Type B pancreatic cell (in vitro differentiated cells): Measurements from ENCODE around the gene SMIM5. TPM values are rescaled to one million over a fixed set of nuclear protein-coding genes. Genes with fewer than 3 reads are reported as not detected.
A peak's percentile ranks its signal among the peaks of the same experiment; 100 is the strongest.

Experiments used
- DNase-seq: peaks from one replicate; pipeline ENCODE4 v3.0.0; 2021; ENCODE audit warnings: mixed read lengths; ENCODE audit not compliant: unreplicated experiment; ENCODE audit errors: extremely low spot score
- H3K27ac Mint-ChIP-seq: 2 replicates; pipeline ENCODE4 v1.8.0; 2021; ENCODE audit warnings: mild to moderate bottlenecking, mixed read lengths
- H3K27me3 Mint-ChIP-seq: 2 replicates; pipeline ENCODE4 v1.8.0; 2021; ENCODE audit warnings: mixed read lengths
- H3K36me3 Mint-ChIP-seq: 2 replicates; pipeline ENCODE4 v1.8.0; 2021; ENCODE audit warnings: mixed read lengths
- H3K4me1 Mint-ChIP-seq: one replicate; pipeline ENCODE4 v1.8.0; 2021; ENCODE audit warnings: mixed read lengths; ENCODE audit not compliant: unreplicated experiment
- H3K4me3 Mint-ChIP-seq: 2 replicates; pipeline ENCODE4 v1.8.0; 2021; ENCODE audit warnings: mild to moderate bottlenecking, mixed read lengths
- H3K9me3 Mint-ChIP-seq: 2 replicates; pipeline ENCODE4 v1.8.0; 2021; ENCODE audit warnings: mixed read lengths
- total RNA-seq: library from RNA; stranded (reverse); gene quantifications from 2 replicates; pipeline ENCODE4 v1.2.1, GENCODE V29; 2021; ENCODE audit warnings: low replicate concordance
- TF ChIP-seq, protein P1 (sequence below): fragments of 200-600 bp; sonication (generic); conservative IDR thresholded peaks from 2 replicates; pipeline ENCODE4 v1.5.0; 2021; ENCODE audit warnings: antibody characterized with exemption, mild to moderate bottlenecking

The SMIM5 gene
- total RNA-seq, 1 donor from 2014 or later = 9.3 TPM

DNA sequence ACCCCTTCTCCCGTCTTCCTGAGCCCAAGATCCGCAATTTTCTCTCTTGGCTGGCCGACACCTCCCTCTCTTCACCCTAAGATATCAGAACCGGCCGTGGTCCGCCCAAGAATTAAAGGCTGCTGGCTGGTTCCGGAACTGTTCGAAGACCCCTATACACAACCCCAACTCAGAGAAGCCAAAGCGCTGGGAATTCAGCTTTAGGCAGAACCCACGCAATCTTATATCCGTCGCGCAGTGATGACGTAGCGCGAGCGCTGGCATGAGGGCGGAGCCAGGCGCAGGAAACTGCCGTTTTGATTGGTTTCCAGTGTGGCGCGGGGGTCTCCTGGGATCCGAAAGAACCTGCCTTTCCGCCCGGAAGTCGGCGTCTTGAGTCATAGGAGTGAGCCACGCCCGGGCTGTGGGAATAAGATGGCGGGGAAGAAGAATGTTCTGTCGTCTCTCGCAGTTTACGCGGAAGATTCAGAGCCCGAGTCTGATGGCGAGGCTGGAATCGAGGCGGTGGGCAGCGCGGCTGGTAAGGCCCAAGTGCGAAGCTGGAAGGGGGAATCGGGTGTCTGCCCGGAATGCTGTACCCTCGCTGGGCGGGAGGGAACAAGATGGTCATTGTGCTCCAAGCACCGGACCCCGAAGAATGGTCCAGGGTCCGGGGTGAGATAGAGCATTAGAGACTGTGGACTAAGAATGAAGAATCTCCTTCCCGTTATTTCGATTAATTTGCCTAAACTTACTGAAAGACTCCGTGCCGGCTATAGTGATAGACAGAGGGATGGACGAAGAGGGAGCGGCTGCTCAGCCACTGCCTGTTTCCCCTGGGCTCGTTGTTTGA lies 33.9 kb downstream of the SMIM5 start, which contains the start of the genes RECQL5 and SAP30BP:
Gene RECQL5, minus strand, starts transcription at position 196 of the 832 bp plus-strand sequence. CDS start 597 bp downstream, outside the sequence.
Gene SAP30BP, plus strand, starts transcription at position 380 of the 832 bp plus-strand sequence. Its CDS starts 35 bp downstream, at position 415.
- no peaks in the 10 kb centered on the region for H3K9me3 Mint-ChIP-seq
- H3K27ac Mint-ChIP-seq = peak within 1 kb of the TSS; percentile 53
- H3K4me1 Mint-ChIP-seq = peaks cover 12% of the 10 kb centered on the region
- peaks cover 11% of the 10 kb centered on the region for H3K36me3 Mint-ChIP-seq
- no peak within 1 kb of the TSS for H3K4me3 Mint-ChIP-seq
- DNase-seq = peak; percentile 96
- TF ChIP-seq, protein P1, sequence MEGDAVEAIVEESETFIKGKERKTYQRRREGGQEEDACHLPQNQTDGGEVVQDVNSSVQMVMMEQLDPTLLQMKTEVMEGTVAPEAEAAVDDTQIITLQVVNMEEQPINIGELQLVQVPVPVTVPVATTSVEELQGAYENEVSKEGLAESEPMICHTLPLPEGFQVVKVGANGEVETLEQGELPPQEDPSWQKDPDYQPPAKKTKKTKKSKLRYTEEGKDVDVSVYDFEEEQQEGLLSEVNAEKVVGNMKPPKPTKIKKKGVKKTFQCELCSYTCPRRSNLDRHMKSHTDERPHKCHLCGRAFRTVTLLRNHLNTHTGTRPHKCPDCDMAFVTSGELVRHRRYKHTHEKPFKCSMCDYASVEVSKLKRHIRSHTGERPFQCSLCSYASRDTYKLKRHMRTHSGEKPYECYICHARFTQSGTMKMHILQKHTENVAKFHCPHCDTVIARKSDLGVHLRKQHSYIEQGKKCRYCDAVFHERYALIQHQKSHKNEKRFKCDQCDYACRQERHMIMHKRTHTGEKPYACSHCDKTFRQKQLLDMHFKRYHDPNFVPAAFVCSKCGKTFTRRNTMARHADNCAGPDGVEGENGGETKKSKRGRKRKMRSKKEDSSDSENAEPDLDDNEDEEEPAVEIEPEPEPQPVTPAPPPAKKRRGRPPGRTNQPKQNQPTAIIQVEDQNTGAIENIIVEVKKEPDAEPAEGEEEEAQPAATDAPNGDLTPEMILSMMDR = no peak
- no peaks in the 10 kb centered on the region for H3K27me3 Mint-ChIP-seq

DNA sequence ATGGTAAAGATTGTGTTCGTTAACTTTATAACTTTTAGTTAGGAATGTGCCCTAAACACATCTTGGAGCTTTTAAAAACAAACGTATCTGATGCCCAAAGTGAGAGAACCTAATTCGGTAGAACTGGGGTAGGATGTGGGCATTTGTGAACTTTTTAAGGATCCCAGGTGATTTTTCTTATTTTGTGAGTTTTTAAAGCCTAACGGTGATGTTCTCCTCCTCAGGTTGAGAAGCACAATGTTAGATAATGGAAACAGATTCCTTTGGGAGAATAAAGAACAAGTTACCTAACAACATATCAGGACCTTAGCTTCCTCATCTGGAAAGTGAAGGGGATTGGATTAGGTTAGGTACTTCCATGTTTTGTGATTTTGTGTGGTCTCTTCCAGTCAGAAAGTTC lies 34.6 kb downstream of the SMIM5 start:
- no peaks in the 10 kb centered on the region for H3K9me3 Mint-ChIP-seq
- no peaks in the 10 kb centered on the region for H3K27me3 Mint-ChIP-seq
- H3K4me3 Mint-ChIP-seq = no peak overlapping the region
- peaks cover 12% of the 10 kb centered on the region for H3K4me1 Mint-ChIP-seq
- DNase-seq = no peak
- TF ChIP-seq, protein P1 = no peak
- peaks cover 11% of the 10 kb centered on the region for H3K36me3 Mint-ChIP-seq
- no peak overlapping the region for H3K27ac Mint-ChIP-seq

DNA sequence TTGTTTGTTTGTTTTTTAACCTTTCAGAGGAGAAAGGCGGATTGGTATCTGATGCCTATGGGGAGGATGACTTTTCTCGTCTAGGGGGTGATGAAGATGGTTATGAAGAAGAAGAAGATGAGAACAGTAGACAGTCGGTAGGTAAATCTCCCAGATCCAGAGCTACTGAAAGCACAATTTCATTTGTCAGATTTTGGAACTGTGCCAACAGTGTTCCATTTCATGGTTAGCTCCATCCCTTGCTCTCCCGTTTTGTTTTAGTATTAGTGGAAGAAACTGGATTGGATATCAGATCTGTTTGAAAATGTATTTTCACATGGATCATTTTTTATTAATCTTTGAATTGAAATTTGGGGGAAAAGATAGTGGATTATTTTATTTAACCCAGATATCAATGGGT lies 35.3 kb downstream of the SMIM5 start:
- peaks cover 11% of the 10 kb centered on the region for H3K36me3 Mint-ChIP-seq
- peaks cover 12% of the 10 kb centered on the region for H3K4me1 Mint-ChIP-seq
- H3K27ac Mint-ChIP-seq = no peak overlapping the region
- TF ChIP-seq, protein P1 = no peak
- H3K27me3 Mint-ChIP-seq = no peaks in the 10 kb centered on the region
- no peaks in the 10 kb centered on the region for H3K9me3 Mint-ChIP-seq
- no peak for DNase-seq
- no peak overlapping the region for H3K4me3 Mint-ChIP-seq

DNA sequence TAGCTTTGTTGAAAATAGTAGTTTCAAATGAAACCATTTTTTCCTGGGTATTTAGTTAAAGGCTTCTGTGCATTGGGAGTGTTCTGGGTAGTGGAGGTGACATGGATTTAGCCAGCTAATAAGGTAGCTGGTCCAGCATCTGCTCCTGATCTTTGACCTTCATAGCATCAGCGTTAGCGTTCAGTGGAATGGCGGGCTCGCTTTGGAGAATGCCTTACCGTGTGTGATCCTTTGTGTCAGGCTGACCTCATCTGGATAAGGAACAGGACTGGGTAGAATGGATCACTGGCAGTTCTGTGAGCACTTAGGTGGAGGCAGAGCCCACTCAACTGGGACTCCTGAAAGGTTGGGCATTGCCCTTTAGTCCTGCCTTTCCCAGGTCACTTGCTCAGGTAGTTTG lies 37.6 kb downstream of the SMIM5 start:
- Mint-ChIP-seq H3K9me3 (no peaks in the 10 kb centered on the region), H3K4me1 (peaks cover 9% of the 10 kb centered on the region), H3K4me3 (peak overlapping the region; percentile 10), H3K27ac (peak overlapping the region; percentile 21), H3K27me3 (no peaks in the 10 kb centered on the region), H3K36me3 (peaks cover 11% of the 10 kb centered on the region)
- TF ChIP-seq, protein P1 = no peak
- DNase-seq = no peak

- Mint-ChIP-seq H3K36me3 (peaks cover 11% of the 10 kb centered on the region), H3K4me1 (peaks cover 6% of the 10 kb centered on the region), H3K27ac (no peak overlapping the region), H3K4me3 (no peak overlapping the region), H3K27me3 (no peaks in the 10 kb centered on the region), H3K9me3 (no peaks in the 10 kb centered on the region)
- no peak for DNase-seq
- TF ChIP-seq, protein P1 = no peak
Observed at GRCh38 chr17:75672011-75672410, 38.8 kb downstream of the SMIM5 start.
